C4-2B (cell line): ENCODE results near the gene EPN2.

Source experiments
- CTCF ChIP-seq: fragments of 450-650 bp; conservative IDR thresholded peaks from 2 replicates; pipeline ENCODE4 v1.5.1; 2017; ENCODE audit warnings: mild to moderate bottlenecking
- ZFX ChIP-seq: fragments of 450-650 bp; IDR thresholded peaks from 2 replicates; pipeline ENCODE4 v1.6.1; 2017

- TF ChIP-seq CTCF (no peak), ZFX (no peak)
Measured at GRCh38 chr17:19318611-19319010, 81.4 kb downstream of the EPN2 start.
